ACHN (cell line): ENCODE data around the gene TAS1R2.
"Not testable (repeated sequence)": the region's sequence is repeated elsewhere in the genome, so short reads cannot be mapped to it uniquely, and the experiment has no call there.

Source experiments
- DNase-seq: peaks from one replicate; pipeline ENCODE4 v3.0.0-alpha.2; 2015
- in situ Hi-C: cut with HindIII; loops from 2 replicates; pipeline ENCODE4 v1.10.0; 2017; ENCODE audit warnings: low sequenced_read_pairs, low pct_ligation_motif_present, low pct_unique_long_range_greater_than_20kb

Gene TAS1R2

DNA sequence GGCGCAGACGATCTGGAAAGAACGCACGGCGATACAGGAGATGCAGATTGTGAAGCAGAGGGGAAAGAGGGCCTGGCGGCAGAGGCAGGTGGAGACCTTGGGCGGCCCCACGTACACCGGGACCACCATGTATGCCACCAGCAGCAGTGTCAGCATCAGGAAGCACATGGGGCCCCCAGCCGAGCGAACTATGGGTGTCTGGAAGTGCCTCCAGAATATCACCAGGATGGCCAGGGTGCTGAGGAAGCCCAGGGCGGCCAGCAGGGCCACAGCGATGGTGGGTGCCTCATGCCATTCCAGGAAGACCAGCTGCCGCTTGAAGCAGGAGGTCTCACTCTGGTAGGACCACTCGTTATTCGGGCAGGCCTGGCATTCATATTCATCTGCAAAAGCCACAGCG lies 19.3 kb downstream of the TAS1R2 start:
- DNase-seq = no peak
- in situ Hi-C loops = no loop called here

DNA sequence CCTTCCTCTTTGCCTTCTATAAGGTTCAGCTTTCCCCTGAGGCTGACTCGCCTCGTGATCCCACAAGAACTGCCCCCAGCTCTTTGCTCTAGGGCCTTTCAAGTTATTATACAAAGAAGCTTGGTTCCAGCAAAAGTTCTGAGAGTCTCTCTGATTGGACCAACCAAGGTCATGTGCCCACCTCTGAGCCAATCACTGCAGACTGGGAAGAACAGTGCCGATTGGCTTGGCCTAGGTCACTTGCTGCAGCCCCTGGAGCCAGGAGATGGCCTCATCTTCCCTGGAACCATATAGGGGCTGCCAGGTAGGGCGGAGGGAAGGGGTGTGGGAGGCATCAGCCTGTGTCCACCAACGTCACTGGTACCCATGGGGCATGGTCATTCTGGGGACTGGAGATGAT lies 22.8 kb downstream of the TAS1R2 start:
- no peak for DNase-seq
- in situ Hi-C loops = no loop called here

DNA sequence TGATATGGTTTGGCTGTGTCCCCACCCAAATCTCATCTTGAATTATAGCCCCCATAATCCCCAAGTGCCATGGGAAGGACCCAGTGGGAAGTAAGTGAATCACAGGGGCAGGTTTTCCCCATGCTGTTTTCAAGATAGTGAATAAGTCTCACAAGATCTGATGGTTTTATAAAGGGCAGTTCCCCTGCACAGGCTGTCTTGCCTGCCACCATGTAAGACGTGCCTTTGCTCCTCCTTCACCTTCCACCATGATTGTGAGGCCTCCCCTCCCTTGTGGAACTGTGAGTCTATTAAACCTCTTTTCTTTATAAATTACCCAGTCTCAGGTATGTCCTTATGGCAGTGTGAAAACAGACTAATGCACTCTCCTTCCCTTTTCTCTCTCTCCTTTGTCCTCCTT lies 27.1 kb downstream of the TAS1R2 start:
- DNase-seq, in situ Hi-C loops: not testable (repeated sequence)

DNA sequence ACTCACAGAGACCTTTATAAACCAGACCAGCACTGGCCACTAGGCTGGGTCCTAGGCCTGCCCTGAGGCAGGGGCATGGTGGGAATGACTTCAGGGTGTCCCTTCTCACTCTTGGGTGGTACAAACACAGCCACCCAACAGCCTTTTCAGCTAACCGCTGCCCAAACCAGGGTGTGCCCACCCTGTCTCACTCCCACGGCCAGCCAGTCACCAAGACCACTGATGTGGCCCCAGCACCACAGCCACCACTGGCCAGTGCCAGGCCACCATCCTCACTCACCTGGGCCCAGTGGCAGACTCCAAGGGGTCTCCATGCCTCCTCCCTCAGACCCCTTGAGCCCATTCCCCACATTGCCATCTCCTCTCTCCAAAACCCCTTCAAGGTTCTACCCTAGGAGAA lies 27.8 kb downstream of the TAS1R2 start:
- in situ Hi-C loops = no loop called here
- no peak for DNase-seq

DNA sequence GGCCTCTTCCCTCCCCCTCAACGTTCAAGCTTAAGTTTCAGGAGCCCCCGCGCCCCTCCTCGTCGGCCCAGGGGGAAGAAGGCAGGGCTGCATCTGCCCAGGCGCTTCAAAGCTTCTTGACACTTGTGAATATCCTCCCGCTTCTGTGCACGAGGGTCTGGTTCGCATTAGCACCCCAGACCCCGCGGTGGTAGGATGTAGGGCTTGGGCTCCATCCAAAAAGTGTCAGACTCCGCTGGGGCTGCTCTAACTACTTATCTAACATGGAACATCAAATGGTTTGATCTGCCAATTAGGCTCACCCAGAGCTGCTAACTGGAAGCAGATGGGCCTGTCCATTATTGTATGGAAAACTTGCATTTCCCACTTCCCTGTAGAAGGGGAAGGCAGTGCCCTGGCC lies 28.9 kb downstream of the TAS1R2 start:
- no peak for DNase-seq
- in situ Hi-C loops = no loop called here

DNA sequence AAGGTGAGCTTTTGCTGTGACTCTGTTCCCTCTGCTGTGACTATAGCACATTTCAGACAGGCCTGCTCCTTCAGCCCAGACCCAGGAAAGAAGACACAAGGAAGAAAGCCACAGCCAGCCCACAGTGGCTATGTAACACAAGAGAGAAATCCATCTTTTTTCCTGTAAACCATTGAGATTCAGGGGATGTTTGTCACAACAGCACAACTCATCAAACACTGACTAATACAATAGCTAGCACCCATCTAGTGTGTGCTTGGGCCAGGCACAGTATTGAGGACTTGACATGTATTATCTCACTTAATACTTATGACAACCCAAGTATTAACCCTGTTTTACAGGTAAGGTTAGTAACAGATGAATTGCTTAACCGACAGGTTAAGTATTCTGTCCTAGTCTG lies 29.8 kb downstream of the TAS1R2 start:
- no peak for DNase-seq
- in situ Hi-C loops = no loop called here

DNA sequence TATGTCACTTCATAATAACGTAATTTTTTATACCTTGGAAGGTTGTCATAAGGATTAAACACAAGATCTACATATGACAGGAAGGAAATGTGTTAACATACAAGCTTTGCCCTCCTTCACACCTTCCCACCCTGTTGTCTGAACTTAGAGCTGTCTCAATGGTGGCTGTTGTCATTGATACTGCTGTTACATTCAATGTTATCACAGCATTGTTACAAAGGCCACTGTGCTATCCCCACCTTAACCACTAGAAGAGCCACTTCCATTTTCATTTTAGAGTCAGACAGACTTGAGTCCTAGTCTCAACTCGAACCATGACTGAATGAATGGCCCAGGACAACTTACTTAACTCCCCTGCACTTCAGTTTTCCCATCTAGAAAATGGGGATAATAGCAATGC lies 31.2 kb downstream of the TAS1R2 start:
- in situ Hi-C loops = no loop called here
- DNase-seq = no peak

DNA sequence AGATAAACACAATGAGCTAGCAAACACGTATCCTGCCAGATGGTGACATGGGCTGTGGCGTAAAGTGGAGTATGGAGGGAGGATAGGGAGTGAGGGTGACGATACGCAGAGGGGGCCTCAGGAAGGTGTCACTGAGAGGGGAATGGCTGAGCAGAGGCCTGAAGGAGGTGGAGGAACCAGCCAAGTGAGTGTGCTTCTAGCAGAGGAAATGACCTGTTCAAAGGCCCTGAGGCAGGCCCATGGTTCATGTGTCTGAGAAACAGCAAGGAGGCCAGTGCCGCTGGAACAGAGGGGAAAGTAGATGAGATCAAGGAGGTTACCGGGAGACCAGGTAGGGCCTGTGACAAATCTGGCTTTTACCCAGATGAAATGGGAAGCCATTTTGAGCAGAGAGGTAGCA lies 36.0 kb downstream of the TAS1R2 start:
- no peak for DNase-seq
- in situ Hi-C loops = no loop called here

DNA sequence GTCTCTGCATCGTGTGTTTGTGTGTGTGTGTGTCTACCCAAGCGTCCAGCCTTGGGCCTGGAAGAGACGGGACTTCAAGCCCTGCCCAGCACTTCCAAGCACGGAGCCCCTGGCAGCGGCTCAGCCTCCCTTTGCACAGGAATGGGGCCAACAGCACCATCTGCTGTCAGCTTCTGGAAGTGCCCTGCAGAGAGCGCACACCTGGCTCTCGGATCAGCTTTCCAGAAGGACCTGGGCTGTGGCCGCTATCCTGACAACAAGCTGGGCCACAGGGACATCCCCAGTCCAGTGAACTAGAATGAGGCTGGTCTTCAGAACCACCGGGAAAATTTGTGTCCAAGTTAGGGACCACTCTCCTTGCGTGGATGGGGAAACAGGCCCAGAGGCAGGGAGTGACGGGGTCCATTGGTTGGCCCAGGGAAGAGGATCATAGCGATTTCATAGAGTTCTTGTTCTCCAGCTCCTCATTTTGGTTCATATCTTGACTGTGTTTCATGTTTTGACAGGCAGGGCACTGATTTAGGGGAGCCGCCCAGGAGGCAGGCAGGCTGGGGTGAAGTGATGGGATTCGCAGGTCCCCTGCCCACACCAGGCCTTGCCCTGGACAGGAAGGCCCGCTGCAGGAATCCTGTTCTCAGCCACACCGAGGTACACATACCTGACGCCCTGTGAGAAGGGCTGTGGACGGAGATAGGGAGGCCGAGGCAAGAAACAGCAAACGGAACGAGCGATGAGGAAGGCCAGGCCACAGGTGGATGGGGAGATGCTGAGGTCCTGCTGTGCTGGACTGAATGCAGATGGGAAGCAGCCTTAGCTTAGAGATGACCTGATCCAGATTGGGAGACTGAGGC lies 38.4 kb downstream of the TAS1R2 start:
- DNase-seq = peak; percentile 57
- in situ Hi-C loops = no loop called here

DNA sequence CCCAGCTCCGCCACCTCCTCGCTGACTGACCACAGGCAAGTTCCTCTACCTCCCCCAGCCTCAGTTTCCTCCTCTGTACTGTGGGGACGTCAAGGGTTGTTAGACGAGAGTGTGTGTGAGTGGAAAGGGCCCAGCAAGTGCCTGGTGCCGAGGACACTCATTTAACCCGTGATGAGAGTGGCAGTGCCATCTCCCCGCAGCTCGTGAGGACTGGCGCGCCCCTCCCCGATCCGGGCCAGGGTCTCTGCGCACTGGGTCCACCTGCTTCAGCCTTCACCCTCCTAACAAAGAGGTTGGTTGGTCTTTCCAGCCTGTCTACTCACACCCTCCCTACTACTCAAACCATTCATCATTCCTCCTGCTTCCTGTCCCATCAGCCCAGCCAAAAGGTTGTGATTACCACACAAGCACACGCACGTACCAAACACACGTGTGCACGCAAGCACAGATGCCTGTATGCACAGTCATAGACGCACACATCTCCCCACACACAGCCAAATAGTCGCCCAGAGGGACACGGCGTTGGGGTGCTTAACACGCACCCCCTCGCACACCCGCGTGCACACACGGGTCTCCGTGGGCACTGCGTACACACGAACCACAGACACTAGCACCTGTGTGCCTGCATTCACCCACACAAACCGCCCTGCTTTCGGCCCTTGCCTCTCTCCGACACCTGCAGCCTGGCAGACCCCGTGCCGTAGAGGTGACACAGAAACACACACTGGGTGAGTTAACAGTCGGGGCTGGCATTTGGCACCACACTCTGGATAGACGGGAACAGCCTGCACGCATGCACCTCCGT lies 39.3 kb downstream of the TAS1R2 start:
- no peak for DNase-seq
- in situ Hi-C loops = no loop called here

DNA sequence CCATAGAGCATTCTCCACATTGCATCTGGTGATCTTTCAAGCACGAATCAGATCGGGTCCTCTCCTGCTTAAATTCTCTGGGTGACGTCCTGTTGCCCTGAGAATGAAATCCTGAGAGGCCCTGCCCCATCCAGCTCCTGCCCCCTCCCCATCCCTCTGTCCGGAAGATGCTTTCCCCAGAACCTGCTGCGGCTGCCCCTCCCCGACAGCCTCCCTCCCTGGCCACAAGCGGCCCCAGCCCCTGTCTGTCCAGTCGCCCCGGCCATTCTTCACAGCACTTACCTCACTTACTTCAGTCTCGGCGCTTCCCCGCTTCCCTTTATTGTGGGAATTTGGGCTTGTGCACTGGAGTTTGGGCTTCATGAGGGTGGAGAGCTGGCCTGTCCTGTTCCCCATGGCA lies 40.3 kb downstream of the TAS1R2 start:
- DNase-seq = no peak
- in situ Hi-C loops = no loop called here

DNA sequence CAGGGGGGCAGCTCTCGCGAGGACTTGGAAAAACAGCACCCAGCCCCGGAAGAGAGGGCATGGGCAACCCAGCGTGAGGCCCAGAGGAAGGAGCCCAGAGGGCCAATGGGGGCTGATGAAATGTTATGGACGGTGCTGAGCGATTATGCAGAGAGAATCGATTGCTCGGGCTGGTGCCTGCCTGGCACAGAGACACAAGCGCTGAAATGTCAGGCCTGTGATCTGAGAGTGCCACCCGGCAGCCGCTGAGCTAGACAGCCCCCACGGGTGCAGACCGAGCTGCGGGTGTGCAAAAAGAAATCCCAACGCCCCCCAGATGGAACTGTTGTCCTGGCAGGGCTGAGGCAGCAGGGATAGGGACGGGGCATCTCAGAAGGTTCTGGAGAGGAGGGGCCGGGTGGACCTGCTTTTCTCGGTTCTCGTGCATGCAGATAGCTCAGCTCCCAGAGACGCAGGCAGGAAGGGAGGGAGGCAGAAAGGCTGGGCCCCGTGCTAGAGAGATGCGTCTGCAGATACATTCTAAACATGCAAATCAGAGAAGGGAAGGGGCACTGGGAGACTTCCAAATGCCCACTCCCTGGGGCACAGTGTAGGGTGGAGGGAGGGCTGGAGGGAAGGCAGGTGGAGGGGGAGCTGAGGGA lies 41.5 kb downstream of the TAS1R2 start:
- no peak for DNase-seq
- in situ Hi-C loops = no loop called here

DNA sequence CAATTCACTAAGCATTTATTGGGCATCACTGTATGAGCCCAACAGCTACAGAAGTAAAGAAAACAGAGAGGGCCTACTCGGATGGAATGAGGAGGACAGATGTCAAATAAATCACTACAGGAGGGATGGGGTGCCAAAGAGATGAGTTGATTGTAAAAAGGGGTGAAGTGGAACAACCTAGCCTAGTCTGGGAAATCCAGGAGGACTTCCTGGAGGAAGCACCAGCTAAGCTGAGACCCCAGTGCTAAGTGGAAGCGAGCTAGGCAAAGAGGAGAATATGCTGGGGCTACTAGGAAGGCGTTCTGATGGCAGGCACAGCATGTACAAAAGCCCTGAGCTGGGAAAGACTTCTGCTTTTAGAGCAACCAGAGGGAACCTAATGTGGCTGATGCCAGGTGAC lies 42.1 kb downstream of the TAS1R2 start:
- DNase-seq = no peak
- in situ Hi-C loops = no loop called here

DNA sequence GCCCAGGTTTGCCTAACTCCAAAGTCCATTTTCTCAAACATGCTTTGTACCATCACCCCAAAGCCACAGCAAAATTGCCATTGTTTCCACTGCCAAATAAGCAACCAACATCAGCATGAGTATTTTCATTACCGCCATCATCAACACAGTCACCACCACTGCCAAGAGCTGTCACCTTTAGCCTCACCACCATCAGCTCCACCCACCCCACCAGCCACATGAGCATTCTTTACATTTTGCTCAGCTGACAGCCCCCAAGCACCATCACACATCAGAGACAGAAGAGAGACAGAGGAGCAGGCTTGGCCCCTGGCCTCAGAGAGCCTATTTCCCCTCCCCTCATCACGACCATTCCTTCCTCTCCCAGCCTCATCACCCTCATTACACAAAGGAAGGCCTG lies 42.7 kb downstream of the TAS1R2 start:
- in situ Hi-C loops = no loop called here
- DNase-seq = no peak

DNA sequence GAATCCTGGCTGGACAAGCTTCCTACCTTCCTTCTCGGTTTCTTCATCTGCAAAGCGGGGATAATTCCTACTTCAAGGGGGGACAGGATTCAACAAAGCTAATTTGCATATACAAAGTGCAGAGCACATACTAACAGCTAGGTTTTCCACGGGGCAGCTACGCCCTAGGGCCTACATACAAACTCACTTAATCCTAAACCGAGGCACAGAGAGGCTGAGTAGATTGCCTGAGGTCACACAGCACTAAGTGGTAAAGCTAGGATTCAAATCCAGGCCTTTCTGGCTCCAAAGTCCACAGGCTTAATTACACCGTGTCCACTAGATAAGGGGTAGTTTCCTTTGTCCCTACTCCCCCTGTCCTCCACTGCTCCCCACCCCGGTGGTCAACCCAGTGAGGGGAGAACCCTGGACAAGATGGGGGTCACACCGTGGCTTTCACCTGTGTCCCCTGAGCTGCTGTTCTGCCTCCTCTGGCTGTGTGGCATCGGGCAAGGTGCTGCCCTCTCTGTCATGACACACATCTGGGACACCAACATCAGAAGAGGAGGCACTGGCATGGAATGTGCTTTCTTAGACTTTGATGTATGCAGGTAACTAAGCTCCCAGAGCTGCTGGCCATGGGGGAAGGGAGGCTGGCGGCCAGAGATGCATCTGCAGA lies 44.5 kb downstream of the TAS1R2 start:
- in situ Hi-C loops = no loop called here
- DNase-seq = no peak

DNA sequence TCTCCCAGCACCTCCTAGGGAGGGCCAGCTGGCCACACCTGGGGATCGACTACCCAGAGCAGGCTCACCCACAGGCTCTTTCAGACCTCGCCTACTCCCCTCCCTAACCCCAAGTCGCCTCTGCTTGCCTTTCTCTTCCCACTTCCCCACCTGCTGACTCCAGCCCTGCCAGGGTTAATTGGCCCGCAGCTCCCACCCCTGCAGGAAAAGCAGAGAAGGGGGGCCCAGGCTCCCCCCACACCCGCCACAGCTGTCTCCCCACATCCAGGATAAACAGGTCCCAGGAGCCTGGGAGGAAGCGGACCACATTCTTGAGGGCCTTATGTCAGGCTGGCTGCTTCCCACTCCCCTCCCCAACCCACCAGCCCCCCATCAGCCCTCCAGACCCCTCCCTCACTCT lies 45.0 kb downstream of the TAS1R2 start:
- in situ Hi-C loops = no loop called here
- no peak for DNase-seq

DNA sequence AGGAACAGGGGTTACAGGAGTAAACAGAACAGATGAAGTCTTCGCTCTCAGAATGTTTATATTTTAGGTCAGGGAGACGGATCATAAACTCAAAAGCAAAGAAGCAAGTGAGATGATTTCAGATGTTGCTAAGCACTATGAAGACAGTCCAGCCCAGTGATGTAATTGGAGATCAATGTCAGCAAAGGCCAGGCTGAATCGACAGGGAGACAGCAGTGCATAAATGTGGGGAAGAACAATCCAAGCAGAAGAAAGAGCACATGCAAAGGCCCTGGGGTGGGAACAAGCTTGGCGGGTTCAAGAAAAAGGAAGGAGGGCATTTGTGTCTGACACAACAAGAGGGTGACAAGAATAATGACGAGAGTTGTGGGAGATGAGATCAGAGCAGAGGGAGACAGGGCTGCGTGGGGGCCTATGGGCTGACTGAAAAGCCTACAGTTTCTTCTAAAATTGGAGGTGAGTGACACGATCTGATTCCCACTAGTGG lies 47.0 kb downstream of the TAS1R2 start:
- in situ Hi-C loops = no loop called here
- no peak for DNase-seq

DNA sequence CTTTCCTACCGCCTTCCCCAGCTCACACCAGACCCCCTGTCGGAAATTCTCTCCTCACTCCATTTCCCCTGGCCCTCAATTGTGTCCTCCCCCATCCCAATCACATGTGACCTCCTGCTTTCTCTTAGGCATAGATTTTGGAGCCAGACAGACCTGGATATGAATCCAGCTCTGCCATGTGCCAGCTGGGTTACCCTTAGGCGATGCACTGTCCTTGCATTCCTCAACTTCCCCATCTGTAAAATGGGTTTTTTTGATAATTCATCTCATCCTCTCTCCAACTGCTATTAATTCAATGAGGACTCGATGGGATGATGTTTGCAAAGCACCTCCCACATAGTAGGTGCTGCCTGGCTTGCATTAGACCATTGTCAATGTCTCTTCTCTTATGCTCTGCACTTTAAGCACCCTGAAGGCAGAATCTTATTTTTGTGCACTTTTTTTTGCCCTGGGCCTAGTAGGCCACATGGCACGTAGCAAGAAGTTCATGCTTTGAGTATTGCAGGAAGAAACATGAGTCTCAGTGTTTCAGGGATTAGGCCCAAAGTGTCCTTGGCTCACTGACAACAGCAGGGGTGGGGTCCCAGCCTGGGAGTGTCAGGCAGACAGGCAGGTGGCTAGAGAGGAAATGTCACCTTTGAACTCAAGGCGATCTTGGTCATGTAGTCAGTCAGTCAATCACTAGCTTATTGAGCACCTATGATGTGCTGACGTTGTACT lies 47.6 kb downstream of the TAS1R2 start:
- no peak for DNase-seq
- in situ Hi-C loops = no loop called here
